Chondrocyte (in vitro differentiated cells): ENCODE measurements around the gene SELPLG. TPM values are rescaled to one million over a fixed set of nuclear protein-coding genes. Genes with fewer than 3 reads are reported as not detected.

Source experiments
- DNase-seq: peaks from one replicate; pipeline ENCODE4 v3.0.0; 2021; ENCODE audit warnings: mixed read lengths, low spot score
- H3K27ac Mint-ChIP-seq: one replicate; pipeline ENCODE4 v1.8.0; 2021; ENCODE audit warnings: mild to moderate bottlenecking, moderate library complexity, mixed read lengths; ENCODE audit not compliant: unreplicated experiment
- H3K27me3 Mint-ChIP-seq: 2 replicates; pipeline ENCODE4 v1.8.0; 2021; ENCODE audit warnings: low read depth, mixed read lengths
- H3K36me3 Mint-ChIP-seq: 2 replicates; pipeline ENCODE4 v1.8.0; 2021; ENCODE audit warnings: low read depth, mixed read lengths
- H3K4me1 Mint-ChIP-seq: 2 replicates; pipeline ENCODE4 v1.8.0; 2021; ENCODE audit warnings: low read depth, mild to moderate bottlenecking, mixed read lengths
- H3K4me3 Mint-ChIP-seq: one replicate; pipeline ENCODE4 v1.8.0; 2021; ENCODE audit warnings: mild to moderate bottlenecking, moderate library complexity, mixed read lengths; ENCODE audit not compliant: unreplicated experiment
- H3K9me3 Mint-ChIP-seq: 2 replicates; pipeline ENCODE4 v1.8.0; 2021; ENCODE audit warnings: low read depth, mixed read lengths
- CTCF ChIP-seq: fragments of 200-600 bp; sonication (generic); IDR thresholded peaks from 2 replicates; pipeline ENCODE4 v1.5.0; 2021; ENCODE audit warnings: antibody characterized with exemption, mild to moderate bottlenecking, moderate library complexity
- total RNA-seq: library from RNA; stranded (reverse); gene quantifications from 3 replicates; pipeline ENCODE4 v1.2.1, GENCODE V29; 2021

SELPLG gene
- total RNA-seq, 1 donor from 2014 or later = 3.2 TPM

- no peaks in the 10 kb centered on the region for H3K36me3 Mint-ChIP-seq
- no peak overlapping the region for H3K27ac Mint-ChIP-seq
- H3K9me3 Mint-ChIP-seq = no peaks in the 10 kb centered on the region
- H3K4me1 Mint-ChIP-seq = peaks cover 52% of the 10 kb centered on the region
- H3K27me3 Mint-ChIP-seq = no peaks in the 10 kb centered on the region
- TF ChIP-seq CTCF = no peak
- no peak for DNase-seq
- H3K4me3 Mint-ChIP-seq = no peak overlapping the region
Measured at GRCh38 chr12:108607981-108608600, 25.6 kb downstream of the SELPLG start.

GRCh38 chr12:108606492-108606891 is 27.2 kb downstream of the SELPLG start:
- H3K27ac Mint-ChIP-seq = no peak overlapping the region
- peaks cover 38% of the 10 kb centered on the region for H3K4me1 Mint-ChIP-seq
- no peak for TF ChIP-seq CTCF
- no peaks in the 10 kb centered on the region for H3K9me3 Mint-ChIP-seq
- no peak overlapping the region for H3K4me3 Mint-ChIP-seq
- no peak for DNase-seq
- H3K27me3 Mint-ChIP-seq = no peaks in the 10 kb centered on the region
- no peaks in the 10 kb centered on the region for H3K36me3 Mint-ChIP-seq

- Mint-ChIP-seq H3K36me3 (no peaks in the 10 kb centered on the region), H3K4me3 (no peak overlapping the region), H3K27me3 (no peaks in the 10 kb centered on the region), H3K27ac (peak overlapping the region; percentile 75), H3K4me1 (peaks cover 32% of the 10 kb centered on the region), H3K9me3 (no peaks in the 10 kb centered on the region)
- DNase-seq = no peak
- no peak for TF ChIP-seq CTCF
Measured at GRCh38 chr12:108605690-108606406, 27.8 kb downstream of the SELPLG start.

GRCh38 chr12:108605000-108605689 is 28.5 kb downstream of the SELPLG start:
- H3K27ac Mint-ChIP-seq = peak overlapping the region; percentile 75

More at GRCh38 chr12:108605000-108605689, 28.5 kb downstream of the SELPLG start:
- Mint-ChIP-seq H3K36me3 (no peaks in the 10 kb centered on the region), H3K27me3 (no peaks in the 10 kb centered on the region), H3K9me3 (no peaks in the 10 kb centered on the region), H3K4me3 (no peak overlapping the region), H3K4me1 (peaks cover 28% of the 10 kb centered on the region)
- DNase-seq = no peak
- TF ChIP-seq CTCF = no peak
